ENCODE data around the gene FBXO31.
"Not testable (repeated sequence)": the region's sequence is repeated elsewhere in the genome, so short reads cannot be mapped to it uniquely, and the experiment has no call there.

The FBXO31 gene

DNA sequence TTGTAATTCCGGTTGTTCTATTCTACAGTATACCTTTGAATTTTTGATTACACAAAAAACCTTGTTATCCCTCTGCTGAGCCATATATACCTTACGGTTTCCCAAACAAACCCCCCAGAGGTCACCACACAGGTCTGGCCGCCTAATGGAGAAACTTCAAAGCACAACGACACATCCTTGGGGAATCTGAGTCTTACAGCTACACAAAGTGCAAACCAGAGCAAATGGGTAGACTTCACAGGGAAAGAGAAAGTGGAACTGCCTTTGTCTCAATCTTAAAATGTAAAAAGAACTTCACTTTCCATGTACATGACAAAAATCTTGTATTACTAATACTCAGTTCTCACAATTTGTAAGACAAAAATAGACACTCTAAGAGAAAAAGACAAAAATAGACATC is 2.7 kb downstream of the FBXO31 start:
- TF ChIP-seq, protein P1, sequence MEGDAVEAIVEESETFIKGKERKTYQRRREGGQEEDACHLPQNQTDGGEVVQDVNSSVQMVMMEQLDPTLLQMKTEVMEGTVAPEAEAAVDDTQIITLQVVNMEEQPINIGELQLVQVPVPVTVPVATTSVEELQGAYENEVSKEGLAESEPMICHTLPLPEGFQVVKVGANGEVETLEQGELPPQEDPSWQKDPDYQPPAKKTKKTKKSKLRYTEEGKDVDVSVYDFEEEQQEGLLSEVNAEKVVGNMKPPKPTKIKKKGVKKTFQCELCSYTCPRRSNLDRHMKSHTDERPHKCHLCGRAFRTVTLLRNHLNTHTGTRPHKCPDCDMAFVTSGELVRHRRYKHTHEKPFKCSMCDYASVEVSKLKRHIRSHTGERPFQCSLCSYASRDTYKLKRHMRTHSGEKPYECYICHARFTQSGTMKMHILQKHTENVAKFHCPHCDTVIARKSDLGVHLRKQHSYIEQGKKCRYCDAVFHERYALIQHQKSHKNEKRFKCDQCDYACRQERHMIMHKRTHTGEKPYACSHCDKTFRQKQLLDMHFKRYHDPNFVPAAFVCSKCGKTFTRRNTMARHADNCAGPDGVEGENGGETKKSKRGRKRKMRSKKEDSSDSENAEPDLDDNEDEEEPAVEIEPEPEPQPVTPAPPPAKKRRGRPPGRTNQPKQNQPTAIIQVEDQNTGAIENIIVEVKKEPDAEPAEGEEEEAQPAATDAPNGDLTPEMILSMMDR (IDR thresholded peaks at IDR 0.05) = no peak
- Histone ChIP-seq H3K27me3 (peaks cover 24% of the 10 kb centered on the region), H3K36me3 (no peaks in the 10 kb centered on the region), H3K9me3 (no peaks in the 10 kb centered on the region), H3K4me3 (ENCODE audit: low read depth in 1 of 2, low read length in 1 of 2) (no peak overlapping the region), H3K4me1 (ENCODE audit: control insufficient read depth in 1 of 2, insufficient read depth in 1 of 2, low read depth in 1 of 2, low read length in 1 of 2) (peaks cover 16 to 26% of the 10 kb centered on the region in 2 experiments), H3K27ac (no peak overlapping the region)

DNA sequence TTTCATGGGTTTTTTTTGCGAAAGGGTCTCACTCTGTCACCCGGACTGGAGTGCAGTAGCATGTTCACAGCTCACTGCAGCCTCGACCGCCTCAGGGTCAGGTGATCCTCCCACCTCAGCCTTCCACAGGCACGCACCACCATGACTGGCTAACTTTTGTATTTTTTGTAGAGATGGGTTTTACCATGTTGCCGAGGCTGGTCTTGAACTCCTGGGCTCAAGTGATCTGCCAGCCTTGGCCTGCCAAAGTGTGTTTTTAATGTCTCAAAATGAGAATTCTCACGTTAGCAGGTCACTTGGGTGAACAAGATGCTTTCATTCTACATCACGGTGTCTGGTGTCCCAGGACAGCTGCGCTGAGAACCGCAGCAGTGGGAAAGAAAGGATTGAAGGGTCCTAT is 3.2 kb downstream of the FBXO31 start:
- Histone ChIP-seq H3K4me3 (ENCODE audit: low read depth in 1 of 2, low read length in 1 of 2) (no peak overlapping the region), H3K9me3 (no peaks in the 10 kb centered on the region), H3K36me3 (no peaks in the 10 kb centered on the region), H3K4me1 (ENCODE audit: control insufficient read depth in 1 of 2, insufficient read depth in 1 of 2, low read depth in 1 of 2, low read length in 1 of 2) (peaks cover 16 to 26% of the 10 kb centered on the region in 2 experiments), H3K27me3 (peaks cover 24% of the 10 kb centered on the region), H3K27ac (no peak overlapping the region)
- TF ChIP-seq, protein P1 (IDR thresholded peaks at IDR 0.05) = no peak

DNA sequence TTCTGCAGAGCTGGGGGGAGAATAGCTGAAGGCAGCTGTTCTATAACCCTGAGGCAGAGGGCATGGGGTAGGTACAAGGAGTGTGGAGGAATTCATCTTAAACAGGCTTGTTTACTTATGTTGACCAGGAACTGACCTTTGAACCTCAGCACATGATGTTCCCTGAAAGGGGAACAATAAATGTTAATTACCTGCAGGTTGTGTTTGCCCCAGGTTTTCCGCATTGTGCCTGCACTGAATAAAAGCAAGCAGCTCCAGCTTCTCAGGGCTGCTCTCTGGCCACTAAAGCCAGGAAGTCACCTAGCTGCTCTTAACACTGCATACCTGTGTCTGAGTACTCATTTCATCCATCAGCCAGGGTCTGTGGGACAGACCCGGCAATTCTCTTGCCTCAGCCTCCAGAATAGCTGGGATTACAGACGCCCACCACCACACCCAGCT is 4.2 kb downstream of the FBXO31 start:
- not testable (repeated sequence) for H3K4me3 ChIP-seq (ENCODE audit: low read depth in 1 of 2, low read length in 1 of 2); H3K9me3 ChIP-seq; H3K36me3 ChIP-seq; H3K27ac ChIP-seq
- Histone ChIP-seq H3K27me3 (peaks cover 24% of the 10 kb centered on the region), H3K4me1 (ENCODE audit: control insufficient read depth in 1 of 2, insufficient read depth in 1 of 2, low read depth in 1 of 2, low read length in 1 of 2) (peaks cover 12 to 21% of the 10 kb centered on the region in 2 experiments)

DNA sequence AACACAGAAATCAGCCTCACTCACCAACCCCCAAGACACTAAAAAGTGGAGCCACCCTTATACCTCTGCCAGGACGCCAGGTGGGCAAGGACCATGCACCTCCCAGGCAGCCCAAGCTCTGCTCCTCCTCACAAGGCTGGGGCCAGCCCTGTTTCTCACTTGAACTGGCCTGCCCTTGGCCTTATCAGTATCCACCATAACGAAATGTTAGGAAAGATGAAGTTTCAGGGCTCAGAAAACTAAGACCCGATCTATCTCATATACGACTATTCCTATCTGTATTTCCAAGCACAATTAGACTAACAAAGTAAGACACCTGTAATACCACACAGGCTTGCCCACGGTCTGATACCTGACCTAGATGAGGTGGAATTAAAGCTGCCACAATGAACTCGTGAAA is 6.9 kb downstream of the FBXO31 start:
- TF ChIP-seq, protein P1 (IDR thresholded peaks at IDR 0.05) = no peak
- H3K4me3 ChIP-seq (ENCODE audit: low read depth in 1 of 2, low read length in 1 of 2) = no peak overlapping the region
- no peaks in the 10 kb centered on the region for H3K9me3 ChIP-seq
- peaks cover 7% of the 10 kb centered on the region for H3K27me3 ChIP-seq
- H3K4me1 ChIP-seq (ENCODE audit: control insufficient read depth in 1 of 2, insufficient read depth in 1 of 2, low read depth in 1 of 2, low read length in 1 of 2) = no peaks in the 10 kb centered on the region
- H3K27ac ChIP-seq = no peak overlapping the region
- no peaks in the 10 kb centered on the region for H3K36me3 ChIP-seq

DNA sequence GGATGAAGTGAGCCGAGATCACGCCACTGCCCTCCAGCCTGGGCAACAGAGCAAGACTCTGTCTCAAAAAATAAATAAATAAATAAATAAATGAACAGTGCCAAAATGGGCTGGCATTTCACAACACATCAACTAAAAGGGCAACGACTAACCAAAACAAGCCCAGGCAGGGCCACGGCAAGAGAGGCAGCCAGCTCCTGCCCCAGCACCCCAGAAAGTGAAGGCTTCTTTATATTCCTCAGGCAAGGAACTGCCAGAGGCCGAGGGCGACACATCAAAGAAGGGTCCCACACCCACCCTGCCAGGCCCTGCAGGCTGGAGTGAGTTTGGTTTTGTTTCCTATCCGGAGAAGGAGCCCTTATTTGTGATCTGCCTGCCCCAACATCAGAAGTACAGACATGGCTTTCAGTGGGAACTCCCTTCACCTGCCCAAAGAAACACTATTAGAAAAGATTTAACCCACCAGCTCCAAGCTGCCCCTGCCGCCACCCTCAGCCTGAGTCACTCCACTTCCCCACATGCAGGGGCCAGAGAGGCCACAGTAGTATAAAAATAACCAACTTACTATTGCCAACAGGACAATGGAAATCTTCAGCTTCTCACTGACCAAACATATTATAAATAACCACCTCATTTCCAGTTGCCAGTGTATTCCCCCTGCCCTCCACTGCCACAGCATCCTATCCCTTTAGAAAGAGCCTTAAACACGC is 8.0 kb downstream of the FBXO31 start:
- H3K4me1 ChIP-seq (ENCODE audit: control insufficient read depth in 1 of 2, insufficient read depth in 1 of 2, low read depth in 1 of 2, low read length in 1 of 2) = no peaks in the 10 kb centered on the region
- H3K27me3 ChIP-seq = no peaks in the 10 kb centered on the region
- no peaks in the 10 kb centered on the region for H3K36me3 ChIP-seq
- no peak overlapping the region for H3K4me3 ChIP-seq (ENCODE audit: low read depth in 1 of 2, low read length in 1 of 2)
- H3K9me3 ChIP-seq = no peaks in the 10 kb centered on the region
- TF ChIP-seq, protein P1 (IDR thresholded peaks at IDR 0.05) = no peak
- H3K27ac ChIP-seq = no peak overlapping the region

DNA sequence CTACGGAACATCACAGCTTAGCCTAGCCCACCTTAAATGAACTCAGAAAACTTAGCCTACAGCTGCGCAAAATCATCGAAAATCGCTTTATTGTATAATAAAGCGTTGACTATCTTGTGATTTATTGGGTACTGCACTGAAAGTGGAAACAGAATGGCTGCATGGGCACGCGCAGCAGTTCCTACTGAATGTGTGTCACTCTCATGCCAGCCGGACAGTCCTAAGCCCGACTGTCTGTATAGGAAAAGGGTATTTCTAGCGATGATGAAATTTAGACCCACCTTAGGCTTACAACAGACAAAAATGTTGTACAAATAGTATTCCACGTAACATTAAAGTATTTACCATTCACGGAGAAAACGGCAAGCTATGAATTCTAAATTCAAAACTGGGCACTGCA is 9.3 kb downstream of the FBXO31 start:
- Histone ChIP-seq H3K9me3 (no peaks in the 10 kb centered on the region), H3K27ac (no peak overlapping the region), H3K4me3 (ENCODE audit: low read depth in 1 of 2, low read length in 1 of 2) (no peak overlapping the region), H3K4me1 (ENCODE audit: control insufficient read depth in 1 of 2, insufficient read depth in 1 of 2, low read depth in 1 of 2, low read length in 1 of 2) (no peaks in the 10 kb centered on the region), H3K36me3 (no peaks in the 10 kb centered on the region), H3K27me3 (no peaks in the 10 kb centered on the region)
- TF ChIP-seq, protein P1 (IDR thresholded peaks at IDR 0.05) = no peak
